Prostate gland (tissue), 2 donors: ENCODE results near the gene PDE11A.

Experiments used
- CTCF ChIP-seq, 4 experiments: fragments of 200-600 bp in 2 of 4; fragments of 450-650 bp in 2 of 4; sonication (generic) in 2 of 4; IDR thresholded peaks; 1 replicate in 3 of 4; 2 replicates in 1 of 4; pipeline ENCODE4 v1.5.1; 2016 to 2019; ENCODE audit warnings: antibody characterized with exemption in 4 of 4, mild to moderate bottlenecking in 2 of 4, moderate library complexity in 2 of 4
- POLR2AphosphoS5 ChIP-seq: sonication (generic); formaldehyde crosslinking; IDR thresholded peaks from one replicate; pipeline ENCODE4 v1.6.1; 2017; ENCODE audit warnings: antibody characterized with exemption

- TF ChIP-seq CTCF (IDR thresholded peaks at IDR 0.05) (no peak), POLR2AphosphoS5 (no peak)
These were observed 101.7 kb downstream of the PDE11A start for GRCh38 chr2:177970670-177971454.
